B cell (primary cell): ENCODE results near the gene PIM2. TPM values are rescaled to one million over a fixed set of nuclear protein-coding genes. Genes with fewer than 3 reads are reported as not detected.

Experiments used
- ATAC-seq: fragments of 200-7000 bp; cut with Tn5 transposase; one replicate; pipeline ENCODE4 v1.10.0; 2021; ENCODE audit warnings: low read depth, mild to moderate bottlenecking, moderate number of reproducible peaks, moderate library complexity
- CTCF ChIA-PET: fragments of 350-600 bp; sonication (Branson Sonifier 250); formaldehyde crosslinking; loops from one replicate; lab custom pipeline; 2021; ENCODE audit warnings: antibody characterized with exemption, inconsistent platforms; lab: Charles Lee
- POLR2A ChIA-PET: fragments of 350-600 bp; sonication (Branson Sonifier 250); formaldehyde crosslinking; loops from one replicate; lab custom pipeline; 2021; ENCODE audit warnings: antibody characterized with exemption; lab: Charles Lee
- DNase-seq: peaks from one replicate; pipeline ENCODE4 v3.0.0; 2013
- H2AFZ ChIP-seq: 2 replicates; pipeline ENCODE4 v1.6.1; 2012; ENCODE audit warnings: mild to moderate bottlenecking, low read depth, low read length; ENCODE audit not compliant: insufficient read depth, poor library complexity, severe bottlenecking
- H3K27ac ChIP-seq, 2 donors: 1 replicate in 1 of 2; 2 replicates in 1 of 2; pipeline ENCODE4 v1.5.1; 2012 to 2013; ENCODE audit warnings: low read length in 2 of 2, mild to moderate bottlenecking in 2 of 2, moderate library complexity in 1 of 2
- H3K27me3 ChIP-seq, 4 experiments: fragments of 200-600 bp in 1 of 4; sonication (generic) in 1 of 4; replicated peaks in 1 of 4; 1 replicate in 2 of 4; 2 replicates in 2 of 4; pipeline versions ENCODE4 v1.6.1 to v1.7.0; 2013 to 2016; ENCODE audit warnings: low read length in 3 of 4, mild to moderate bottlenecking in 2 of 4, mixed read lengths in 1 of 4, moderate library complexity in 1 of 4; ENCODE audit not compliant: insufficient read depth in 4 of 4, control insufficient read depth in 3 of 4; ENCODE audit errors: control extremely low read depth in 1 of 4
- H3K36me3 ChIP-seq, 2 experiments: replicated peaks in 1 of 2; 1 replicate in 1 of 2; 2 replicates in 1 of 2; pipeline versions ENCODE4 v1.6.1 to v1.7.1; 2013; ENCODE audit warnings: low read length in 1 of 2; ENCODE audit not compliant: insufficient read depth in 2 of 2, control insufficient read depth in 1 of 2; ENCODE audit errors: control extremely low read depth in 1 of 2, extremely low read depth in 1 of 2
- H3K4me1 ChIP-seq, 2 donors: fragments of 200-600 bp in 1 of 2; sonication (generic) in 1 of 2; 1 replicate in 1 of 2; 2 replicates in 1 of 2; pipeline versions ENCODE4 v1.5.1 to v1.6.1; 2013 to 2017; ENCODE audit warnings: low read length in 2 of 2; ENCODE audit not compliant: control insufficient read depth in 2 of 2, insufficient read depth in 2 of 2
- H3K4me2 ChIP-seq: replicated peaks from 2 replicates; pipeline ENCODE3; 2012; ENCODE audit warnings: mild to moderate bottlenecking, low read depth, low read length; ENCODE audit not compliant: poor library complexity, severe bottlenecking
- H3K4me3 ChIP-seq, 5 experiments: fragments of 200-600 bp in 1 of 5; sonication (generic) in 1 of 5; 1 replicate in 3 of 5; 2 replicates in 2 of 5; pipeline versions ENCODE4 v1.5.1 to v1.7.0; 2011 to 2016; ENCODE audit warnings: low read length in 4 of 5, mild to moderate bottlenecking in 4 of 5, low read depth in 2 of 5, control low read depth in 1 of 5, moderate library complexity in 1 of 5; ENCODE audit not compliant: insufficient read depth in 1 of 5; ENCODE audit errors: control extremely low read depth in 1 of 5, extremely low read depth in 1 of 5
- H3K79me2 ChIP-seq: fragments of 200-600 bp; sonication (generic); one replicate; pipeline ENCODE4 v1.6.0; 2016; ENCODE audit warnings: low read length; ENCODE audit not compliant: control insufficient read depth, insufficient read depth
- H3K9ac ChIP-seq: fragments of 200-600 bp; sonication (generic); 2 replicates; pipeline ENCODE4 v1.6.1; 2017; ENCODE audit warnings: mild to moderate bottlenecking, low read length, moderate library complexity
- H3K9me3 ChIP-seq, 3 donors: one replicate each; pipeline versions ENCODE4 v1.6.1 to v1.7.1; 2013; ENCODE audit warnings: low read length in 2 of 3; ENCODE audit not compliant: control insufficient read depth in 2 of 3, insufficient read depth in 1 of 3; ENCODE audit errors: control extremely low read depth in 1 of 3
- H4K20me1 ChIP-seq: 2 replicates; pipeline ENCODE4 v1.6.0; 2012; ENCODE audit warnings: mild to moderate bottlenecking, low read length; ENCODE audit not compliant: insufficient read depth, control insufficient read depth, poor library complexity, severe bottlenecking
- H3K27ac Mint-ChIP-seq: one replicate; pipeline ENCODE4 v1.8.0; 2021; ENCODE audit warnings: mixed read lengths
- H3K27me3 Mint-ChIP-seq: one replicate; pipeline ENCODE4 v1.8.0; 2021; ENCODE audit warnings: mixed read lengths
- H3K4me1 Mint-ChIP-seq: one replicate; pipeline ENCODE4 v1.8.0; 2021; ENCODE audit warnings: mixed read lengths
- H3K4me3 Mint-ChIP-seq: one replicate; pipeline ENCODE4 v1.8.0; 2021; ENCODE audit warnings: mixed read lengths
- H3K9me3 Mint-ChIP-seq: one replicate; pipeline ENCODE4 v1.8.0; 2022; ENCODE audit warnings: mixed read lengths; ENCODE audit not compliant: insufficient read depth
- EZH2 ChIP-seq: IDR thresholded peaks from 2 replicates; pipeline ENCODE4 v1.6.1; 2012; ENCODE audit warnings: borderline replicate concordance, low read depth, mild to moderate bottlenecking, moderate library complexity, low read length; ENCODE audit not compliant: insufficient read depth, poor library complexity, severe bottlenecking
- WGBS: methylation state at CpG from one replicate; pipeline ENCODE4 v1.1.5; 2013; ENCODE audit warnings: missing lambda C conversion rate; ENCODE audit not compliant: insufficient coverage; 5-methylcytosine and 5-hydroxymethylcytosine counted together
- intact Hi-C: fragments of 100-400 bp; cut with micrococcal nuclease; formaldehyde crosslinking; loops from one replicate; pipeline ENCODE4 v1.10.0; 2022
- polyA plus RNA-seq: library from polyadenylated mRNA; depleted of rRNA; stranded (reverse); fragments of >200 nt; gene quantifications from 2 replicates; pipeline ENCODE4 v1.2.3, GENCODE V29; 2012
- total RNA-seq, 2 donors: library from RNA; stranded (reverse); fragments of 120-200 nt in 1 of 2; gene quantifications; 1 replicate in 1 of 2; 2 replicates in 1 of 2; pipeline versions ENCODE4 v1.2.3 to v1.2.4, GENCODE V29; 2013 to 2022
- TF ChIP-seq, protein P1 (sequence below): fragments of 200-600 bp; IDR thresholded peaks from one replicate; pipeline ENCODE4 v1.8.0; 2022; ENCODE audit warnings: antibody characterized with exemption, mild to moderate bottlenecking

The PIM2 gene
- total and polyA plus RNA-seq, 2 donors (not counting 1 experiment from before 2014, with no cell fraction given), result 276 to 315 TPM

DNA sequence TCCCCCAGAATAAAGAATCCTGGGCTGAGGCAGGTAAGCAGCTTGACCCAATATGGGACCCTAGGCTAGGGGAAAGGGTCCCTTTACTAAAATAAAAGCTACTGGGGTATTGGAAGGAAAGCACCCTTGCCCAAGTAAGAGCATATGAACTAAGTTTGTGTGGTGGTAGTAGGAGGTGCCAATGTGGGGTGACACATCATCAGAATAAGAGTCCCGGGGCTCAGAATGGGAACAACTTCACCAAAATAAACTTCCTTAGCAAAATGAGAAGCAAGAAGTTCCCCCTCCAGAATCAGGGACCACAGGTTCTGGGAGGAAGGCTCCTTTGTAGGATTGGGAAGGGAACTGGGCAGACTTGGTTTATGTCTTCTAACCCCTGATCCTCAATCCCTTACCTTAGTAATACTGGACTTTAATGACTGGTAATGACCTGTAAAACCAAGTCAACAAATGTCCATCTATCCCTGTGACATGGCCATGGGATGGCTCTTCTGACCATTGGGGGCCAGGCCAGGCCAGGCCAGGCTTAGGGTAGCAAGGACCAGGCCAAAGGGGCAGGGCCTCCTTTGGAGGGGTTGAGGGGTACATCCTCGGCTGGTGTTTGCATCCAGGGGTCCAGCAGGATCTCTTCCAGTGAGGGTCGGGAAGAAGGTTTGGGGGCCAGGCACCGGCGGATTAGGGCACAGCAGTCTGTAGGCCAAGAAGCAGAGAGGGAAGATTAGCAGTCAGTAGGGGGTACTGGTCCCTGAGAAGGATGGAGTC lies 5.0 kb downstream of the PIM2 start:
- TF ChIP-seq, protein P1, sequence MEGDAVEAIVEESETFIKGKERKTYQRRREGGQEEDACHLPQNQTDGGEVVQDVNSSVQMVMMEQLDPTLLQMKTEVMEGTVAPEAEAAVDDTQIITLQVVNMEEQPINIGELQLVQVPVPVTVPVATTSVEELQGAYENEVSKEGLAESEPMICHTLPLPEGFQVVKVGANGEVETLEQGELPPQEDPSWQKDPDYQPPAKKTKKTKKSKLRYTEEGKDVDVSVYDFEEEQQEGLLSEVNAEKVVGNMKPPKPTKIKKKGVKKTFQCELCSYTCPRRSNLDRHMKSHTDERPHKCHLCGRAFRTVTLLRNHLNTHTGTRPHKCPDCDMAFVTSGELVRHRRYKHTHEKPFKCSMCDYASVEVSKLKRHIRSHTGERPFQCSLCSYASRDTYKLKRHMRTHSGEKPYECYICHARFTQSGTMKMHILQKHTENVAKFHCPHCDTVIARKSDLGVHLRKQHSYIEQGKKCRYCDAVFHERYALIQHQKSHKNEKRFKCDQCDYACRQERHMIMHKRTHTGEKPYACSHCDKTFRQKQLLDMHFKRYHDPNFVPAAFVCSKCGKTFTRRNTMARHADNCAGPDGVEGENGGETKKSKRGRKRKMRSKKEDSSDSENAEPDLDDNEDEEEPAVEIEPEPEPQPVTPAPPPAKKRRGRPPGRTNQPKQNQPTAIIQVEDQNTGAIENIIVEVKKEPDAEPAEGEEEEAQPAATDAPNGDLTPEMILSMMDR, result no peak
- no peak for TF ChIP-seq EZH2
- ChIA-PET CTCF (interaction anchor here (0.6 to 1.1 kb wide), 2 partner anchors 34 to 54 kb away, joined by 3 to 5 read pairs; no protein-coding TSS in a partner anchor), POLR2A (interaction anchor here (0.6 to 2.2 kb wide), 3 partner anchors 24 to 112 kb away, joined by 3 to 11 read pairs (median 5); partner anchors contain the start of gene HDAC6)
- Histone ChIP-seq H3K27me3 (no peaks in the 10 kb centered on the region), H2AFZ (no peak overlapping the region), H3K9me3 (no peaks in the 10 kb centered on the region), H3K4me3 (no peak overlapping the region), H3K79me2 (peaks cover 55% of the 10 kb centered on the region), H3K4me2 (peak overlapping the region; percentile 14), H3K9ac (no peak overlapping the region), H3K4me1 (peaks cover 28 to 54% of the 10 kb centered on the region in 2 donors), H3K36me3 (peaks cover 0 to 44% of the 10 kb centered on the region in 2 experiments), H4K20me1 (peaks cover 53% of the 10 kb centered on the region), H3K27ac (peak overlapping the region in 1 of 2 donors; percentile 25)
- H3K27ac Mint-ChIP-seq, result peak overlapping the region; percentile 41
- no peak for ATAC-seq
- H3K27me3 Mint-ChIP-seq, result no peaks in the 10 kb centered on the region
- H3K4me3 Mint-ChIP-seq, result peak overlapping the region; percentile 98
- no peak for DNase-seq
- peaks cover 52% of the 10 kb centered on the region for H3K4me1 Mint-ChIP-seq
- intact Hi-C loops, result loop anchor here (10.0 kb wide), 2 partner anchors 1259 to 1699 kb away; partner anchors contain the start of genes CDK16, ELK1 and UXT
- 100% methylated on average over 3 of the region's 5 CpGs for WGBS
- H3K9me3 Mint-ChIP-seq, result no peaks in the 10 kb centered on the region
